HG03571 (cell line): ENCODE results near the gene FIGN.

ENCODE experiments used
- ATAC-seq: cut with Tn5 transposase; IDR thresholded peaks from one replicate; pipeline ENCODE4 v1.9.1; 2021; ENCODE audit not compliant: unreplicated experiment

The FIGN gene

GRCh38 chr2:163621445-163622004 lies 114.3 kb downstream of the FIGN start:
- ATAC-seq: no peak

GRCh38 chr2:163617517-163617916 lies 118.3 kb downstream of the FIGN start:
- ATAC-seq: no peak

DNA sequence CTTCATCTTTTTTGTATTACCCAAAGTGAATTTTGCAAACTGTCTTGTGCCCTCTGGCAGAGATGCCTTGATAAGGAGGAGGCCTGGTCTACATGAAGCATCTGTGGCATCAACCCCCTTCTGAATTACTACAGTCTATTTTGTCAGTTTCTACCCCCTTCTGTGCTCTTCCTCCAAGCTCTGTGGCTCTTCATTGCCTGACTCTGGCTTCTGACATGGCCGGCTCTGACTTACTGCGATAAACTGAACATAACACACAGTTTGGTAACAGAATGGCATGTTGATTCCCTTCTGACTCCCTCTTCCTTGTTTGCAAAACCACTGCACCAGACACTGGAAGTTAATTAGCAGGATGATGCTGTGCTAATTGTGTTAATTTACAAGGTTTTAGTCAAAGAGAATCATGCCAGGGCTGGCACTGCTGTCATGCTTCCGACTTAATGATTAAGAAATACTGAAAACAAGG lies 122.5 kb downstream of the FIGN start:
- ATAC-seq: no peak

- ATAC-seq: no peak
These were observed 123.5 kb downstream of the FIGN start for GRCh38 chr2:163612332-163612731.

DNA sequence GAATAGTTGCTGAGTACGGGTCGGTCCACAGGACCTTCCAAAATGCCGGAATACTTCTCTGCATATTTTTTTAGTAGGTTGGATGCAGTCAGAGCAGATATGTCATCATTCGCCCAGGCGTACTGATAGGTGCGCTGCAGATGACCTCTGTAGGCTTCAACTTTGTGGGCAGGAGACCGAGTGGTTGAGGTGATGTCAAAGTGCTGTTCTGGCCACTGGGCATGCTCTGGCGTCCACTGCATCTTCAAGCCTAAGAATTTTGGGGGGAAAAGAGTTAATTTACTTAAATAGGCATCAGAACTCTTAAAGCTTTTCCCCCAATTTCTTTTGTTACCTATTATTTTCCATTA lies 124.3 kb downstream of the FIGN start:
- ATAC-seq: no peak

GRCh38 chr2:163610817-163611556 lies 124.8 kb downstream of the FIGN start:
- ATAC-seq: no peak

DNA sequence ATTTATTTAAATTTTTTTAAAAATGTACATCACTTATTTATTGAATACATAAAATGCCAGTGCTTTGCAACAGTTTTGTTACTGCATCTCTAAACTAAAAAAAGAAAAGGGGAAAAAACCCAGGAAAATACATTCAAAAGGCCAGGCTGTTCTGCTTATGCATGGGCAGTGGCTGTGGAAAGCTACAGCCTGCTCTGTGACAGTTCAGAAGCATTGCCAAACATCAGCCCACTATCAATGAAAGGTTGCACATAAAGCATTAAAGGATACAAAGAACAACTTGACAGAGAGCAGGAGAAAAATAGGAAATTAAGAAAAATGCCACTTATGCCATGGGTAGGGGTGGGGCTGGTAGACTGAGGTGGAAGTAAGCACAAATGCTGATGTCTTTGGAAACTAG lies 128.2 kb downstream of the FIGN start:
- ATAC-seq: no peak

DNA sequence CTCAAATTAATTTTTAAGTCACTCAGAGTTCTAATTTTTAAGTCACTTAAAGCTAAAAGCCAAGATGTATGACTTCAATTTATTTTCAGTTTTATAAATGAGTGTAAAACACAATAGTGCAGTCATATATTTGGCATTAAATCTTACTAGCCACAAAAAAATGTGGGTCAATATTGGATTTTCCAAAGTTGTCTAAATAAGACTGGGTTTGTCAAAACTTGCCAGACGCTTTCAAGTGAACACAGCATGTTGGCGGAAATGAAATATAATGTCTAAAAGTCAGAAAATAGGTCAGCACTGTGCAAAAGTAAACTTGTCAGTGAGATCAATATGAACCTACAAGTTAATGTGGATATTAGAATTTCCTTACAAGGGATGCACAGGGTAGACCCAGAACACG lies 128.9 kb downstream of the FIGN start:
- no peak for ATAC-seq

DNA sequence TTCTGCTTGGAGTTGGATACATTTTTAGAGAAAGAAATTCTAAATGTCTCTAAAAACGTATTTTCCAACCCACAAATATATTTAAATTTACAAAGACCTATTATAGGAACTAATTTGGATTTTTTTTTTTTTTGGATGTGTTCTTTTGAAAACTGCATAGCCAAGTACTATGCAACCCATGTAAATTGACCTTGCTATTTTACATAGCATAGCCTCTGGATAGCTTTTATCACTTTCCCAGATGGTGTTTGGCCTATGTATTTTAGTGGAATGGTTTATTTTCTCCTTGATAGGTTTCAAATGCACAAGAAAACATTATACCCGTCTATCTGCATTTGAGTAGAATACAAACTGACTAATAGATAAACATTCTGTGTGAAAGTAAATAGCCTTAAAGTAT lies 130.0 kb downstream of the FIGN start:
- no peak for ATAC-seq

DNA sequence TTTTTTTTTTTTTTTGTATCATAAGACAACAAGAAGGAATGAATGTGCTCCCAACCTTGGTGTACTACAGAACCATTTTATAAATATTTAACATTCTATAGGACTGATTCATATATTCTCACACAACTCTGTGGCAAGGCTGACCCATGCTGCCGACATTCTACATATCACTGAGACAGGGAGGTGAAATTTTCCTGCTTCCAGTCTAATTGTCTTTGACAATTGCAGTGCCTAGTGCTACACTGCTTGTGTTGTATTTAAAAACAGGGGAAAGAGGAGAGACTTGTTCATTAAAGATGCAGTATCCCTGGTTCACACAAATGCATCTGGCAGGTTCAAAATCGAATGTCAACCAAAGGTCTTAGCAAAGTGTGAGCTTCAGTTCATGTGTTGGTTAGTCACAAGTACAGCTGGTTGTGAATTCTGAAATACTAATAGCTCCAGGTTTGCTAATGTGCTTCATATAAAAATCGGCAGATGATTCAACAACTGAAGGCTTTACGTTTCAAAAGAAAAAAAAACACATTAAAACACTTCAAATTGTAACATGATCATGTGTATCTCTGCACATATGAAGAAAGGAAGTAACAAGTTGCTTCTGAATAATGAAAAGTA lies 130.8 kb downstream of the FIGN start:
- ATAC-seq: no peak

- no peak for ATAC-seq
These were observed 133.6 kb downstream of the FIGN start for GRCh38 chr2:163602196-163602595.

DNA sequence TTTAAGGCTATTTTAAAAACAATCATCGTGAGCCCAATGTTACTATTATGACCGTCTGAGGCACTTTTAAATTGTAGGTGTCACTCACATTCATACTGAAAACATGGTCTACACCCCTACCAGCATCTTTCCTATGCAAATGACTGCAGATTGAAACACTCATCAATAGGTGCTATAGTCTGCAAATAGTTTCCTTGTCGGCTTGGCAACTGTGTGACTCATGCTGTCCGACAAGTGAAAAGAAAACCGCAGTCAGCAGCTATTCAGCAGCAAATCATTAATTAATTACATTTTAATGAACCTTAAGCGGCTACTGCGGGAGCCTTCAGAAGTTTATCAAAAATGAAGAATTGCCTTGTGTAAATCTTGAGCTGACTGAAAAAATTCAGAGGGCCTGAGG lies 134.4 kb downstream of the FIGN start:
- no peak for ATAC-seq

DNA sequence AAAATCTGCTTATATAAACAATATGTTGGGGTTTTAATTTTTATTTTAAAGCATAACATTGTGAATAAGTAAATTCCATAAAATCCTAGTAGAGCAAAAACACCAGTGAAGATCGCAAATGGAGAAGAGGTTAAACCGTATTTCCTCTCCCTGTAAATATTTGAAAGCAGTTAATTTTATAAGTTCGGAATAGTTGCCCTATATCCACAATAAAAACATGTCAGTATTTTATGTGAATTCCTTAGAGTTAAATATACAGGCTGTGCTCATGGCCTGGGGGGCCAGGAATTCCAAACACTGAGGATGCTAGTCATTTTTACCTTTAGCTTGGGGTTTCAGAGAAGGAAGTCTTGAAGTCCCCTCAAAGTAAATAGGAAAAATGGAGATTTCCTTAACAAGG lies 135.0 kb downstream of the FIGN start:
- ATAC-seq: no peak

- no peak for ATAC-seq
These were observed 140.8 kb downstream of the FIGN start for GRCh38 chr2:163595028-163595427.

DNA sequence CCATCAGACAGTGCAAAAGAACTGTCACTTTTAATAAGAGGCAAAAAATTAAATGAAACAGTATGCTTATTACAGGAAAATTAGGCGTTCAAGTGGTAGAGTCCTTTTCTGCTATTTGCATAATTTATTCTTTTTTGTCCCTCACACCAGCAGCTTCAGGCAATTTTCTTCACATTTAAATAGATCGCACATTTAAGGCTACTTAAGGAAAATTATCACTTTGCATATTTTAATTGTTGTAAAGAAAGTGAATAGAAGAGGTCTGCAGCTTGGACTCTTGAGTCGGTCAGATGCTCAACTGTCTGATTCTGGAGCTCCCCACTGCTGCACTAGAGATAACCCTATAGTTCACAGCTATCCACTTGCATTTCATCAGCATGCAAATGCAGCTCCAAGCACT lies 141.3 kb downstream of the FIGN start:
- ATAC-seq: no peak

GRCh38 chr2:163593982-163594381 lies 141.8 kb downstream of the FIGN start:
- no peak for ATAC-seq

- no peak for ATAC-seq
These were observed 142.7 kb downstream of the FIGN start for GRCh38 chr2:163592954-163593622.

DNA sequence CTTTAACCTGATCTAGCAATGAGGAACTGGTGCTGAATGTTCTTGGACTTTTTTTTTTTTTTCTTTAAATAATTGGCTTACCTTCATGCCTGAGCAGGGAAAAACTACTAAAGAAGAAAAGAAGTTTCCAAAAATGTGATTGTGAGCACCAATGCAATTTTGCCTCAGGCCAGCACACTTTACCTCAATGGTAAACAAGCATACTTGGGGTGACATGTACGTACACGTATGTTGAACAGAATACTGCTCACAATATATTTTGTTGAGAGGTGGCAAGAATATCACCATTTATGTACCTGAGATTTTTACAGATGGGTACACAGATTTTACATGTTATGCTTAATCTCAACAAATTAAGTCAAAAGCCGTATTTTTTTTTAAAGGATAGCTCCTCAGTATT lies 144.3 kb downstream of the FIGN start:
- ATAC-seq: no peak

GRCh38 chr2:163580757-163581156 lies 155.1 kb downstream of the FIGN start:
- no peak for ATAC-seq

- no peak for ATAC-seq
These were observed 161.5 kb downstream of the FIGN start for GRCh38 chr2:163574309-163574708.

- ATAC-seq: no peak
These were observed 162.2 kb downstream of the FIGN start for GRCh38 chr2:163573652-163574051.

DNA sequence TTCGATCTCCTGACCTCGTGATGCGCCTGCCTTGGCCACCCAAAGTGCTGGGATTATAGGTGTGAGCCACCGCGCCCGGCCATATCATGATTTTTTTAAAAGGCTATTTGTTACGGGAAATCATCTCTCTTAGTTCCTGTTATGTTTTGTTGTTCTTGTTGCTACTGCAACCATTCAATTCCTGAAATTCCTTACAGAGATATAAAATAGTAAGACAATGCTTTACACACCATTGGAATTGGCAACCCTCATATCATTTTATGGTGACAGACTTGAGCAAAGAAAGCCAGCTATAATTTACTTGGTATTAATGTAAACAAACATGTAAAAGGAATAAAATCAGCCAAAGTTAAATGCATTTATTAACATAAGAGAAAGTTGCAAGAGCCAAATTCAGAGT lies 163.0 kb downstream of the FIGN start:
- ATAC-seq: no peak
